Right ventricle myocardium superior (tissue), 1 donor: ENCODE measurements around the gene LDLRAD4. TPM values are rescaled to one million over a fixed set of nuclear protein-coding genes. Genes with fewer than 3 reads are reported as not detected.

ENCODE experiments used
- ATAC-seq: fragments of 200-7000 bp; cut with Tn5 transposase; one replicate; pipeline ENCODE4 v1.9.1; 2020; ENCODE audit warnings: mild to moderate bottlenecking; ENCODE audit not compliant: poor library complexity
- DNase-seq: peaks from one replicate; pipeline ENCODE4 v3.0.0-alpha.2; 2020
- intact Hi-C: fragments of 100-400 bp; cut with DNase I; formaldehyde crosslinking; loops from one replicate; pipeline ENCODE4 v1.11.2; 2022
- total RNA-seq: library from RNA; stranded (reverse); fragmentation: NEBNext Ultra II Directional; extraction: Animal tissue kit (Norgen Biotek cat#: 25700); gene quantifications from one replicate; pipeline ENCODE4 v1.2.1, GENCODE V29; 2021
- donor health status: DM: no; HTN: yes; CAD: no; lungs with severe emphysema.

LDLRAD4 gene
- total RNA-seq, 1 donor from 2014 or later, result 29.3 TPM

DNA sequence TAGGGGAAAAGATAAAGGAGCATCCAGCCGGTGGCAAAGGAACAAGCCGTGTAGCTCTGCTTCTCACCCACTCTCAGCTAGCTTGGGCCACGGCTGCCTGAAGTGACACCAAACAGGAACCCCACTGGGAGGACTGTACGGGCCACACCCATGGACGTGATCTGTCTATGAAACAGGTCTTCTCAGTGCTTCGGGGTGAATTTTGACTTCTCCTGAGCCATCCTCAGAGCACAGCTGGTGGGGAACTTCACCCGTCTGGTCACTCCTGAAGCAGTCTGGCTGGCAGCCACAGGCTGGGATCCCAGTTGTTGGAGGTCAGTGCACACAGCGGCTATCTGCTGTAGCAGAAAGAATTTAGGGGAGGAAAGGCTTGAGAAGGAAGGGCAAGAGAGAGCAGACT lies 284.0 kb downstream of the LDLRAD4 start:
- ATAC-seq, result peak; percentile 11
- intact Hi-C loops, result no loop called here
- peak; percentile 64 for DNase-seq

DNA sequence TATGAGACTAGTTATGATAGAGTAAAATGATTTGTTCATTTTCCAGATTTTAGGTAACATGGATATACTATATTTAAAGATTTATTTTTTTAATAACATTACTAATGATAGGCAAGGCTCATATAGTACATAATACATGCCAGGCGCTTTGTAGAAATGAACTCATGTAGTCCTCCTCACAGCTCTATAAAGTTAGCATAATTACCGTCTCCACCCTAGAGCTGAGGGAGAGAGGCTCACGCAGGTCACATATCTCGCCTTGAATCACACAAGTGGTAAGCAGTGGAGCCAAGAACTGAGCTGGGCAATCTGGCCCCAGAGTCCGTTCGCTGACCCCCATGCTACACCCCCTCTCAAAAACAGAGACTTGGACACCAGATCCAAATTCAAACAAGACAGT lies 285.3 kb downstream of the LDLRAD4 start:
- intact Hi-C loops, result no loop called here
- no peak for DNase-seq
- ATAC-seq, result no peak

DNA sequence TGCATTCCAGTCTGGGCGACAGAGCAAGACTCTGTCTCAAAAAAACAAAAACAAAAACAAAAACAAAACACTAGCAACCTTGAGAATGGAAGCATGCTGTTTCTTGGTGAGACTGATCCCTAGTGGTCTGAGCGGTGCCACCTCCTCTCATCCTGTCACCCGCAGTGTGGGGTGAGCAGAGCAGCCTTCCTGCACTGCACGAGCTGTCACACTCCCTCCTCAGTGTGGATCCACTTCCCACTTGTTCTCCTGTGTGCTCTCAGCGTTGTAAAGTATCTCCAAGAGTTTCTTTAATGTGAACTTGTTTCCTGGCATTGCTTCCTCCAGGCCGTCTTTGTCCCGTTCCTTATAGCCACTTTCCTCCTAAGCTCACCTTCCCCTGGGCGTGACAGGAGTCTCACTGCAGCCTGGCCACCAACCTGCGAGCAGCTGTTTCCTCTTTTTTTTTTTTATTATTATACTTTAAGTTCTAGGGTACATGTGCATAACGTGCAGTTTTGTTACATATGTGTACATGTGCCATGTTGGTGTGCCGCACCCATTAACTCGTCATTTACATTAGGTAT lies 287.3 kb downstream of the LDLRAD4 start:
- ATAC-seq (no peak), DNase-seq (no peak)
- intact Hi-C loops, result no loop called here

DNA sequence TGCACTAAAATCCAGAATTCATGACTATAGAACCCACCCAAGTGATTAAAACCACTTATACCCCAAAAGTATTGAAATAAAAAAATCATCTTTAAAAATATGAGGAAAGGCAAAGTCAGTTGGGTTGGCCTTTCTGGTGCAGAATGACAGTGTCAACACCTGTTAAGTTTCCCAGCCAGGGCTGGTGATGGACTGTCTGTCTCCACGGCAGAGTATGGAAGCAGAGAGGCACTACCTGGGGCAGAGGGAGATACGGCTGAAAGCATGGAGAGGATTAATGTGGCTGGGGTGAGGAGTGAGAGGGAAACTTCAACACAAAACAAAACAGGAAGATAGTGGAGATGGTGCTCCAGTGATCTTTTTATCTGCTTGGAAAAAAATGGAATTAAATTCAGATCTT lies 292.0 kb downstream of the LDLRAD4 start:
- intact Hi-C loops, result no loop called here
- no peak for ATAC-seq

DNA sequence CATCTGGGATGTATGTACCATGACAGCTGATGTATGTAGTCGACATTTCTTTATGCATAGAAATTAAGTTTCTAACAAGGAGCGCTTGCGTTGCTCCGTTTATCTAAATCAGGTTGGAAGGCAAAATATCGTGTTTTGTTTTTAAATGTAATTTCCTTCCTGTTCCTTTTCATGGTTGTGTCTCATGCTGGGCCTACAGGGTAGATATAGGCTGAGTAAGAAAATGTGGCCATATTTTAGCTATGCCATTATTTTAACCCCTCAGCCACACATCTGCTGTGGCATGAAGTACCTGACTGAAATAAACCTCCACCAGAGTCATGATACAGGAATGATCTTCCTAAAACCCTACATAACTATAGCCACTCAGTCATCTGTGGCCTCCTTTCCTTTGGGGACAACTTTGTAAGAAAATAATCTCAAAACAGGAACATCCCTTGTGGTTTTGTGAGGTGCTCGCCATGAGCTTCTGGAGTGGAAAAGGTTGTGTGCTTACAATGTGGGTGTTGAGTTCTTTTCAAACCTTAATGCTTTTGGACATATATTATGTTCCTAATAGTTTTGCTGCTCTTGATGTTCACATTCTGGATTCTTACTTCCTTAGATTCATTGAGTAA lies 293.5 kb downstream of the LDLRAD4 start:
- intact Hi-C loops, result no loop called here
- DNase-seq, result no peak
- no peak for ATAC-seq

More for the DNA sequence above, 292.0 kb downstream of the LDLRAD4 start:
- DNase-seq, result no peak

DNA sequence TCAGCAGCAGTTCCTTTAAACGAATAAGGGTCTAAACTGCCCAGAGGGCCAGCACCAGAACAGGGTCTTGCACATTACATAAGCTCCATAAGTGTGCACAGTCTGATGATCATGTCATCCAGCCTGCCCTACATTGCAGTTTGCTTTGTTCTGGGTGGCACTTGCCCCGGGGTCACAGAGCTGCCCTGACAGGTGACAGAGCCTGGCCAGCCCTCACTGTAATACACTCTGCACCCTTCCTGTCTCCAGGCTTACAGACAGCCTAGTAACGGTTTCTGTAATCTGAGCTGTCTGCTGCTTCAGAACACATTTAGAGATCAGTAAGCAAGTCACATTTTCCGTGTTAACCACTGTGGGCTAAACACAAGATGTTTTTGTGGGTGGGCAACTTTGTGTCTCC lies 294.5 kb downstream of the LDLRAD4 start:
- DNase-seq, result no peak
- intact Hi-C loops, result no loop called here
- peak; percentile 90 for ATAC-seq

DNA sequence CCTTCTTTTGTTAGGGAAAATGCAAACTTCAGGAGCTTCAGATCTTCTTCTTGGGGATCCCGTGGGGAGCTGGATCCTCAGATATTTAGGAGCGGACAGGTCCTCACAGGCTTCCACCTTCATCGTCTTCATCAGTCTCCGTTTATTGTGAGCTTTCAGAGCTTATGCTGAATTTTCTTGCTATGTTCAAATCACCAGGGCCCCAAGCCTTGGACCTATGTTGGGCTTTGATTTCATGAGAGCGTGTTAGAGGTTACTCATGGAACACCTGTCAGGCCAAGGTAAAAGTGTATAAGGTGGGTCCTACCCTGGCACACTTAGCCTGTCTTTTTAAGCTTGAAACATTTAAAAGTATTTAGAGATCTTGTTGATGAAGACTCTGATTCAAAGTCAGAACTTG lies 294.9 kb downstream of the LDLRAD4 start:
- DNase-seq (no peak), ATAC-seq (no peak)
- intact Hi-C loops, result no loop called here

DNA sequence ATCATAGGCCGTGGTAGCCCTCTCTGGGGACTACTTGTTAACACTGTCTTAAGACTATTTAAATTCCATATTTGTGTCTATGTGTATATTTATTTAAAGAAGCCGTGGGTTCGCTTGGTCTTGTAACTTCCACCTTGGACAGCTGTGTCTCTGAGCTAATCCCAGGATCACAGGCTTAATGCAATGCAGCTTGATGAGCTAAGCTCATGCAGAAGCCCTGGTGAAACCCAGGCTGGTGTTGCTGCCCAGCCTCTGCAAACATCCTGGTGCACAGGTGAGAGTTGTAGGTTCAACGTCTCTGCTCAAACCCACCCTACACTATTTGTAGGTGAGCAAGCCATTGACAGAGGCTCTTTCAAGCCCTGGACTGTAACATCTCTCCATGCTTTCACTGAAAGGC lies 296.0 kb downstream of the LDLRAD4 start:
- DNase-seq (no peak), ATAC-seq (no peak)
- intact Hi-C loops, result no loop called here

DNA sequence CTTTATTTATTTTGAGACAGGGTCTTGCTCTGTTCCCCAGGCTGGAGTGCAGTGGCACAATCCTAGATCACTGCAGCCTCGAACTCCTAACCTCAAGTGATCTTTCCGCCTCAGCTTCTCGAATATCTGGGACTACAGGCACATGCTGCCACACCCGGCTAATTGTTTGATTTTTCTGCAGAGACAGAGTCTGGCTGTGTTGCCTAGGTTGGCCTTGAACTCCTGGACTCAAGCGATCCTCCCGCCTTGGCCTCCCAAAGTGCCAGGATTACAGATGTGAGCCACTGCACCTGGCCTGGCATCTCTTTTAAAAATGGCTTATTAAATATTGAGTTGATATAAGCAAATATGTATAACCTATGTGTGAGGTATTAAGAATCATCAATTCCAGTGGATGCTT lies 298.3 kb downstream of the LDLRAD4 start:
- ATAC-seq (no peak), DNase-seq (no peak)
- intact Hi-C loops, result no loop called here

DNA sequence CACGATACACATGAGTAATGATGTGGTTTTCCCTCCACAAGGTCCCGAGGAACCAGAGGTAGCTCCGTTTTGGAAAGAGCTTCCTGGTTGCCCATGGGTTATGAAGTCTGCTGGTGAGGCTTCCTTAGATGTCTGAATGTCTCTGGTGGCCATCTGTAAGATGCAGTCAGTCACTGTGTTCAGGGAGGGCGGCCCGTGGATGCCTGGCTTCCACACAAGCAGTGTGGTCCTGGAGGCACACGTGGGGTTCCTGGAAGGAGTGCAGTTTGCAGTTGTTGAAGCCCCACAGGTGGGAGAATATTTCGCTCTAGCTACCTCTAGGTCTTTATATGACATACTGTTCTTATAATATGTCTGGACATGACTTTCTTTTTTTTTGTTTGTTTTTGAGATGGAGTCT lies 298.8 kb downstream of the LDLRAD4 start:
- no peak for DNase-seq
- ATAC-seq, result no peak
- intact Hi-C loops, result no loop called here

DNA sequence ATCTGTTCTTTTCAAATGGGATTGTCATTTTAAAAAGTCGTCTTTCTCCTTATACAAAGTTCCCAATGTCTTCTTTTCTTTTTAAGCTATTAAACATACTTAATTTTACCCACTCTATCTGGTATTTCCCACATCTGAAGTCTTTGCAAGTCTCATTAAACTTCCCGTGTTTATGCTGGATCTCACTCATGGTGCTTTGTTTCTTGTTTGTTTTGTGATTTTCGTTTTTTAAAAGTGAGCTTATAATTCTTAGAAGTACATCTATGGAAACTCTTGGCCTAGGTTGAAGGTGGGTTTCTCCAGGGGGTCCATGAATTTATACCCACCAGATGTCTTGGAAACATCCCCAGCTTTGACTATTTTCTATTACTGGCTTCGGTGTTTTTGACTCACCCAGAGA lies 299.8 kb downstream of the LDLRAD4 start:
- no peak for DNase-seq
- no peak for ATAC-seq
- intact Hi-C loops, result no loop called here

DNA sequence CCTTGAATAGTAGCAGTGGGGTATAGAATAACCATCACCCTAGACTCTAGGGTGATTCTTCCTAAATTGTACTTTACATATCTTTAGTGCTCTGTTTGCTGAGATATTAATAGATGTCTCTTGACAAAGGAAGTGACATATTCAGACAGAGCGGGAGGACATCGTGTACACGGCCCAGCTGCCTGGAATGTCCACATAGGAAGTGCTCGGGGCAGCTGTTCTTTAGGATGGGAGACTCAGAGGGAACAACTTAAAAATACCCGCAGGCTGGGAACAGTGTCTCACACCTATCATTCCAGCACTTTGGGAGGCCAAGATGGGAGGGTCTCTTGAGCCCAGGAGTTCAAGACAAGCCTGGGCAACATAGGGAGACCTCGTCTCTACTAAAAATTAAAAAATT lies 301.7 kb downstream of the LDLRAD4 start:
- ATAC-seq, result peak; percentile 89
- intact Hi-C loops, result loop anchor here (10.0 kb wide), 1 partner anchor 246 kb away; no protein-coding TSS in a partner anchor
- peak; percentile 79 for DNase-seq

DNA sequence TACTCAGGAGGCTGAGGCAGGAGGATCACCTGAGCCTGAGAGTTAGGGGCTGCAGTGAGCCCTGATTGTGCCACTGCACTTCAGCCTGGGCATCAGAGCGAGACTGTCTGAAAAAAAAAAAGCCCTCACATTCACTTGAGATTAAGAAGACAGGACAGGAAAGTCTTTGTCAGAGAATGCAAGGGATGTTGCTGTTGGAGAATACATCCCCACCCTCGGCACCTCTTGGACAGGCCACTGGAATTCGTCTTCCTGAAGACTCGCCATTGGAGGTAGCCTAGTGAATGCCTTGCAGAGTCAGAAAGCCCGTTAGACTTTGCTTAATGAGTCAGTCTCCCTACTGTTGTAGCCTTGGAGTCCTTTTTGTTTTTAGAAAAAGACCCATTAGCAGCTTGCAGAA lies 302.2 kb downstream of the LDLRAD4 start:
- intact Hi-C loops, result loop anchor here (10.0 kb wide), 1 partner anchor 246 kb away; no protein-coding TSS in a partner anchor
- ATAC-seq, result no peak
- no peak for DNase-seq

DNA sequence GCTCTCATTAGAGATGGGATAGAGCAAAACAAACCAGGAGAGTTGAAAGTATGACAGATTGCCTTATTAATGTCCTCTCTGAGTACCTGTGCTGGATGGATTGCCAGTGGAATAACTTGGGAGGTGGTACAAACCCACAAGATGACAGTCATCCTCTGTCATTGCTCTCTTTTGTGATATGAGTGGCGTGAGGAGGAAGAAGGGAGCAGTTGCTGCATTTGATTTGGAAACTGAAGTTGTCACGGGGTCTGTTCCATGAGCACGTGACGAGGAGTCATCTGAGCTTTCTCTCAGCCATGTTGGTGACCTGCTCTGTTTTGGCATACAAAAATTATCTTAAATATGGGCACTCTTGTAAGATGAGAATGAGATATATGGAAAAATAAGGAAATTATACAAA lies 302.9 kb downstream of the LDLRAD4 start:
- ATAC-seq, result no peak
- intact Hi-C loops, result loop anchor here (10.0 kb wide), 1 partner anchor 247 kb away; no protein-coding TSS in a partner anchor
- DNase-seq, result no peak

DNA sequence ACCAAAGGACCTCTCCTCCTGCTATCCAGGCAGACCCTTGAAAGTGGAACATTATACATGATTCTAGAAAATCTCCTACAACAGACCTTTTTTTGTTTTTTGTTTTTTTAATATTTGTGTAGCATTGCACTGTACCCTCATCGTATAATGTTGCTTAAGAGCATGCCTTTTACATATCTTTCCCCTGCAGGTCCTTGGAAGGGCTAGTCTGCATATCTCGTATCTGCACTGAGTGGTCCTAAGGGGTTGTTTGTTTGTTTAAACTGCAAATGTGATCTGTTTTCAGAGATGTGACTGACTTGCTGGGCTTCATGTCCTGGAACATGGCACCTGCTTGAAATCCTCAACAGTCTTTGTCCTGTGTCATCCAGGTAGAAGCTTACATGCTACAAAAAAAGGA lies 303.7 kb downstream of the LDLRAD4 start:
- no peak for DNase-seq
- no peak for ATAC-seq
- intact Hi-C loops, result loop anchor here (10.0 kb wide), 1 partner anchor 247 kb away; no protein-coding TSS in a partner anchor

DNA sequence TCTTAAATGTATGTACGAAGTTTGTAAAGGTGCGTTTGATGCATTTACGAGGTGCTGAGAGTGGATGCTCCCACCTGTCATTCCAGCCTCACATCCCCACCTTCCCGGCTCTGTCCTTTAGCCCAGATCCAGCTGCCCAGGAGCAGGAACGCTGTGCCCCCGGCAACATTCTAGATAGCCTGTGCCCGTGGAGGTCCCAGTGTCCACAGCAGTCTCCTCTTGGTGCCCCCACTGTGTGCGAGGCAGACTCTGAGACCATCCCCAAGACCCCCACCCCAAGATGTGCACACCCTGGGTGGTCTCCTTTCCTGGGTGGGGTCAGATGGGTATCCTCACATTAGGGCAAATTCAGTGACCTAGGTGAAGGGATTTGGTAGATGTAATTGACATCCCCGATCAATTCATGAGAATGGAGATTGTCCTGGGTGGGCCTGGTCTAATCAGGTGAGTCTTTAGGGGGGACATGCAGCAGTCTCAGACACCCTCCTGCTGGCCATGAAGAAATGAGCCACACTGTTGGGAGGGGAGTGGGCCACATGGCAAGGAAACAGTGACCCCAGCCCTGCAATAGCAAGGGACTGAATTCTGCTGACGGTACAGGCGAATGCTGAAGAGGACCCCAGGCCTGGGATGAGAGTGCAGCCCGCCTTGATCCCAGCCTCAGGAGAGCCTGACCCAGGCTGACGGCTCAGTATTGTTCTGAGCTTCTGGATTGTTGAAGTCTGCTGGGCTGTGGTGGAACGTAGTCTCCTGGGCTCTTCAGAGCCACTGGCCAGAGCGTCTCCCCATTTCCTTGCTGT lies 304.5 kb downstream of the LDLRAD4 start:
- DNase-seq (no peak), ATAC-seq (no peak)
- intact Hi-C loops, result loop anchor here (10.0 kb wide), 1 partner anchor 248 kb away; no protein-coding TSS in a partner anchor

DNA sequence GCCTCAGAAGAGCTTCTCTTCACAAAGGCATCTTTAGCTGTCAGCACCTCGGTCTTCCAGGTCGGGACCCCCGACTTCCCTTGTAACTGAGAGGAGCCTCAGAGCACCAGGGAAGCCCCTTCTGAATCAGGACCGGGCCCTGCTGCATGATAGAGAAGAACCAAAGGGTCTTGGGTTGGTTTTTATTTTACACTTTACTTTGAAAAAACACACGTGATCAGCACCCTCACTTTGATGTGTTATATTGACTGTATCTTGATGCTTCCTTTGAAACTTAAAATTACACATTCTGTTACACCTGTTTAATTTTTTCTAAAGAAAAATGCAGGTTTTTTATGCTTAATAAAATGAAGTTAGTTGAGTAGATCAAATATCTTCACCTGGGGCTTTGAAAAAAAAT lies 305.5 kb downstream of the LDLRAD4 start:
- ATAC-seq, result no peak
- intact Hi-C loops, result loop anchor here (10.0 kb wide), 1 partner anchor 249 kb away; no protein-coding TSS in a partner anchor
- no peak for DNase-seq

DNA sequence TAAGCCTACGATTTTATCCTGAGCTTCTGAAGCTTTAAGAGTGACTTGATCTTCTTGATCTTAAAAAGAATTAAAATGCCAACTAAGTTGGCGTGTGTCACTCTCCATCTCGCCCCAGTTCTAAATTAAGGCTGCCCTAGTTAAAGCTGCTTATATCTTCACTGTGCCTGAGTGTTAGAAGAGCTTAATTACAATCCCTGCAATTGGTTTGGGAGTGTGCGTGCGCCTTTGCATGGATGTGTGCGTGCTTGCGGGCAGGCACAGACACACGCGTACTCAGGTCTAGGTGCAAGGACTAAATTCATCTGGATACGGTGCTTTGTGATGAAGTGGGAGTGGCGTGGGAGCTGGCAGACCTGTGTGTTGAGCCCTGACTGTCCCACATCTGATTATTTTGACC lies 306.3 kb downstream of the LDLRAD4 start:
- DNase-seq (no peak), ATAC-seq (peak; percentile 54)
- intact Hi-C loops, result loop anchor here (10.0 kb wide), 1 partner anchor 250 kb away; no protein-coding TSS in a partner anchor

DNA sequence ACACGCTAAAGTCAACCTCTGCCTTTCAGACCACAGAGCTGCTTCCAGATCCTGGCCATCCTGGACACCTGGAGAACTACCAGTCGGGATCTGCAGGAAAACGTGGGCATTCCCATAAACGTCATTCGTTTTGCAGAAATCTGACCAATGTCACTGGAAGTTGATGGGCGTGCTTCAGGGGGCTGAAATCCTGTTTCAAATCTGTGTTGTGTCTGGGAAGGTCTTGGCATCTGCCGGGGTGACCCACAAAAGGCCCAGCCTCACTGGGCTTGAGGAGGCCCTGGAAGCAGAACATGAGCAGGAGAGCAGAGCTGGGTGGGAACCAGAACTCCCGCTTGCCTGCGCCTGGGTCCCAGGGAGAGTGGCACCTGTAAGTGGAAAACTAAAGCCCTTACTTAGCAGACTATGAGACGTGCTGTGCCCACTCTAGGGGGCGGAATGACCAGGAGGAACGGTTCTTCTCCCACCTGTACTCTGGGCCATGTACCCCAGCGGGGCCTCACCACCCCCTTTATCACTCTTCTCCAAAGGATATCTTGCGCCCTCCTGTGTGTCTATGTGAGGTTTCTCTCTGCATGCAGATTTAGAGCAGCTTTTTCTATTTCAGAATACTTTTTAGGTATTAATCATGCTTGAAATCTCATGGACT lies 306.9 kb downstream of the LDLRAD4 start:
- intact Hi-C loops, result loop anchor here (10.0 kb wide), 1 partner anchor 251 kb away; no protein-coding TSS in a partner anchor
- ATAC-seq, result no peak
- DNase-seq, result no peak
